Right lobe of liver (tissue), 4 donors: ENCODE measurements around the gene ERVH48-1.

ENCODE experiments used
- POLR2A ChIP-seq: fragments of 450-650 bp; IDR thresholded peaks from one replicate; pipeline ENCODE4 v1.6.1; 2017; ENCODE audit warnings: antibody characterized with exemption, mild to moderate bottlenecking
- TF ChIP-seq, protein P1 (sequence below), 4 donors: fragments of 200-600 bp in 3 of 4; fragments of 450-650 bp in 1 of 4; IDR thresholded peaks; one replicate each; pipeline versions ENCODE4 v1.5.1 to v1.8.0; 2016 to 2022; ENCODE audit warnings: antibody characterized with exemption in 4 of 4, mild to moderate bottlenecking in 2 of 4
- donor health status: DM: no; HTN: no; CAD: no.
- donor health status: DM: no; HTN: no; CAD: no.
- donor health status: DM: no; HTN: yes; CAD: no.

GRCh38 chr21:42965211-42965560, 39.8 kb upstream of the ERVH48-1 start:
- TF ChIP-seq, protein P1, sequence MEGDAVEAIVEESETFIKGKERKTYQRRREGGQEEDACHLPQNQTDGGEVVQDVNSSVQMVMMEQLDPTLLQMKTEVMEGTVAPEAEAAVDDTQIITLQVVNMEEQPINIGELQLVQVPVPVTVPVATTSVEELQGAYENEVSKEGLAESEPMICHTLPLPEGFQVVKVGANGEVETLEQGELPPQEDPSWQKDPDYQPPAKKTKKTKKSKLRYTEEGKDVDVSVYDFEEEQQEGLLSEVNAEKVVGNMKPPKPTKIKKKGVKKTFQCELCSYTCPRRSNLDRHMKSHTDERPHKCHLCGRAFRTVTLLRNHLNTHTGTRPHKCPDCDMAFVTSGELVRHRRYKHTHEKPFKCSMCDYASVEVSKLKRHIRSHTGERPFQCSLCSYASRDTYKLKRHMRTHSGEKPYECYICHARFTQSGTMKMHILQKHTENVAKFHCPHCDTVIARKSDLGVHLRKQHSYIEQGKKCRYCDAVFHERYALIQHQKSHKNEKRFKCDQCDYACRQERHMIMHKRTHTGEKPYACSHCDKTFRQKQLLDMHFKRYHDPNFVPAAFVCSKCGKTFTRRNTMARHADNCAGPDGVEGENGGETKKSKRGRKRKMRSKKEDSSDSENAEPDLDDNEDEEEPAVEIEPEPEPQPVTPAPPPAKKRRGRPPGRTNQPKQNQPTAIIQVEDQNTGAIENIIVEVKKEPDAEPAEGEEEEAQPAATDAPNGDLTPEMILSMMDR (IDR thresholded peaks at IDR 0.05) = no peak
- no peak for TF ChIP-seq POLR2A
